Hematopoietic multipotent progenitor cell treated with erythropoietin and hydrocortisone succinate and interleukin-3 and kit ligand, for 6 days (in vitro differentiated cells): ENCODE results near the gene BOD1L1.

ENCODE experiments used
- DNase-seq: peaks from one replicate; pipeline ENCODE4 v3.0.0-alpha.2; 2015

Gene BOD1L1

GRCh38 chr4:13523591-13524503 lies 103.7 kb downstream of the BOD1L1 start:
- DNase-seq = no peak

DNA sequence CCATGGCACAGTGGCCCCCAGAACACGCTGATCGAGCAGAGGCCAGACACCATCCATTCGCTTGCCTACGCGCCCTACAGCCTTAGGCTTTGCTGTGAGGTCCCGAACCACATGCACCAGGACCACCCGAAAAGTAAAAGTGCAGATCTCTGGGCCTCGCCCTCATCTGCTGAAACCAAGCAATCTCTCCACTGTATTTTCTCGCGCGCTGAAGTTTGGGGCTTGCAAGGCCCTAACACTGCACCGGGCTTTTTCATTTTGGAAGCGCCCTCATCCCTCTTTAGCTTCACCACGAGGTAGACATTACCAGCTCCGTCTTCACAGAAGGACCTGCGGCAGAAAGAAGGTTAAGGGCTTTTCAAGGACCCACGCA lies 104.4 kb downstream of the BOD1L1 start:
- no peak for DNase-seq

- no peak for DNase-seq
These were observed 105.0 kb downstream of the BOD1L1 start for GRCh38 chr4:13522282-13523104.

GRCh38 chr4:13521047-13521446 lies 106.5 kb downstream of the BOD1L1 start:
- no peak for DNase-seq
